ENCODE measurements around the gene TRIM16. TPM values are rescaled to one million over a fixed set of nuclear protein-coding genes. Genes with fewer than 3 reads are reported as not detected.
A peak's percentile ranks its signal among the peaks of the same experiment; 100 is the strongest.
"Not testable (repeated sequence)": the region's sequence is repeated elsewhere in the genome, so short reads cannot be mapped to it uniquely, and the experiment has no call there.

The TRIM16 gene
- total and polyA plus RNA-seq, 5 experiments from 2014 or later, result 1.3 to 8.6 (median 4.8) TPM

GRCh38 chr17:15652960-15653359 is 31.2 kb downstream of the TRIM16 start:
- no peak for DNase-seq
- no peak for ATAC-seq
- Mint-ChIP-seq H3K36me3 (peaks cover 0 to 23% (median 4%) of the 10 kb centered on the region in 3 donors), H3K4me1 (peaks cover 4 to 22% (median 7%) of the 10 kb centered on the region in 4 donors), H3K27ac (no peak overlapping the region), H3K27me3 (no peaks in the 10 kb centered on the region), H3K4me3 (no peak overlapping the region), H3K9me3 (no peaks in the 10 kb centered on the region)
- POLR2A ChIA-PET, result no interaction called here

- H3K9me3 Mint-ChIP-seq, result no peaks in the 10 kb centered on the region
- DNase-seq, result peak in 2 of 10 donors; percentile 1 to 8
- peaks cover 4 to 22% (median 7%) of the 10 kb centered on the region in 4 donors for H3K4me1 Mint-ChIP-seq
- POLR2A ChIA-PET, result no interaction called here
- peak overlapping the region in 5 of 10 donors; percentile 3 to 76 (median 56) for H3K27ac Mint-ChIP-seq
- peak; percentile 28 to 54 for ATAC-seq
- peaks cover 0 to 15% (median 4%) of the 10 kb centered on the region in 3 donors for H3K36me3 Mint-ChIP-seq
- H3K27me3 Mint-ChIP-seq, result no peaks in the 10 kb centered on the region
- peak overlapping the region in 8 of 10 donors; percentile 8 to 66 (median 40) for H3K4me3 Mint-ChIP-seq
Measured at GRCh38 chr17:15651583-15652110, 32.5 kb downstream of the TRIM16 start.

DNA sequence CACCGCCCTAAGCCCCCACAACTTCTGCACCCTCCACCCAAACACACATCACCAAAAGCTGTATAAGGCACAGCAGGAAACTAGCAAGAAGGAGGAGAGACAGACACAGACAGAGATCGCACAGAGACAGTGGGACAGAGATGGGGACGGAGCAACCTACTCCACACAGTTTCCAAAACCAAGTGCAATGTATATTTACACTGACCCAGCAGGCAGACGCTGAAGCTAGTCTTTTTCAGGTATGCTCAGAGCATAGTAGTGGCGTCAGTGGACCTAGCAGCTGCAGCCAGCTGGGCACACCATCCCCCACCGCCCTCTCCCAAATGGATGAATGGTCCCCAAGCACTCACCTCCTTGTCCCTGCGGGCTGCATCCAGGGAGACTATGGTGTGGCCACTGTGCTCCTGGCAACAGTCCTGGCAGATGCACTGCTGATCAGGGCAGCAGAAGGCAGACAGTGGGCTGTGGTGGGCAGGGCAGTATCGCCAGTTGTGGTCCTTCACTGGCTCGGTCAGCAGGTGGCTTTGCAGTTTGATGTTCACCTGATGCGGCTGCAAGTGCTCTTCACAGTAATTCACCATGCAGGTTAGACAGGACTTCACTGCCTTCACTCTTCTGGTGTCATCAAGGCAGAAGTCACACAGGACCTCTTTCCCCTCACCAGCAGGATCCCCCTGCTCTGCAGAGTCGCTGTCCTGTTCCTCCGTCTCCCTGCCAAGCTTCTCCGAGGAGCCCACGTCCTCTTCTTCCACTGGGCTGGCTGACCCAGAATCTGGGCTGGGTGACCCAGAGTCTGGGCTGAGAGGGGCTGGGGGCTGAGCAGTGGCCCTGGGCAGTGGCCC is 33.1 kb downstream of the TRIM16 start:
- Mint-ChIP-seq H3K36me3 (peaks cover 0 to 15% (median 0%) of the 10 kb centered on the region in 3 donors), H3K9me3 (no peaks in the 10 kb centered on the region), H3K27me3 (no peaks in the 10 kb centered on the region), H3K4me3 (no peak overlapping the region), H3K4me1 (peaks cover 4 to 22% (median 7%) of the 10 kb centered on the region in 4 donors), H3K27ac (peak overlapping the region in 2 of 10 donors; percentile 56 to 76)
- POLR2A ChIA-PET, result no interaction called here
- DNase-seq (no peak), ATAC-seq (no peak)

- DNase-seq (no peak), ATAC-seq (no peak)
- Mint-ChIP-seq H3K4me3 (no peak overlapping the region), H3K27ac (no peak overlapping the region), H3K36me3 (peaks cover 0 to 14% (median 0%) of the 10 kb centered on the region in 3 donors), H3K27me3 (no peaks in the 10 kb centered on the region), H3K4me1 (peaks cover 4 to 22% (median 7%) of the 10 kb centered on the region in 4 donors), H3K9me3 (peaks cover 0 to 3% (median 0%) of the 10 kb centered on the region in 9 donors)
- POLR2A ChIA-PET, result no interaction called here
Measured at GRCh38 chr17:15649861-15650421, 34.2 kb downstream of the TRIM16 start.

DNA sequence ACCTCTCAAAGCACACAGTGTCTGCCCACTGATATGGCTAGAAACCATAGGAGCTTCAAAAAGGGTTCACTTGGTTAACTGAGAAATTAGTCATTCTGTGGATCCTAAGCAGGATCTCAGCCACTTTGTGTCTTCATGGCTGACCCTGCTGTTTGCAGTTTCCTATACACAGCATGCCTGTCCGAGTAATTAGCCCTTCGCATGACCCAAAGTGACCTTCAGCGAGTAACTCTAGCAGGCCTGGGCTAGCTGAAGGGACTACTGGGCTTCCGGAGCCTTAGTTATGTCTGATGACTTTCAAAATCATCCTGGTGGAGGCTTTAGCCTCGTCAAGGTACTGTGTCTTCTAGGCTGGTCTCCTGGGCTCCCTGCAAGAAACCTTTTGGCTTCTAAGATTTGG is 35.7 kb downstream of the TRIM16 start:
- Mint-ChIP-seq H3K4me1 (peaks cover 1 to 22% (median 7%) of the 10 kb centered on the region in 4 donors), H3K4me3 (no peak overlapping the region), H3K36me3 (peaks cover 0 to 6% (median 0%) of the 10 kb centered on the region in 3 donors), H3K27me3 (no peaks in the 10 kb centered on the region), H3K27ac (no peak overlapping the region), H3K9me3 (peaks cover 0 to 3% (median 0%) of the 10 kb centered on the region in 9 donors)
- POLR2A ChIA-PET, result interaction anchor here (0.7 kb wide), 1 partner anchor 616 kb away, joined by 3 read pairs; no protein-coding TSS in a partner anchor
- DNase-seq, result no peak
- ATAC-seq, result no peak

DNA sequence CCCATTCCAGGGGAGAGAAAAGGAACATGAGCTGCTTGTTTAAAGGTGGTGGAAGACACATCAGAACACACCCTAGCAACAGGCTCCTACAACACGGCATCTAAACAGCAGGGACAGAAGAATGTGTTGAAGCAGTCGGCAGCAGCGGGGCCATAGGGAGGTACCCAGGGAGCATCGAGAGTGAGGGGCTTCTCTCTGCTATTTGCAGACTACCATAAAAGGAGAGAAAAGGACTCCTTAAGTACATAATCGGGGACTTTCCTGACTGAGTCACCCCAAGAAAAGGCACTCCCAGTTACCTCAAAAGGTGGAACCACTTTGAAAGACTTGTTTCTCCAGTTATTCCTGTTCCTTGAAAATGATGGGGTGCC is 38.2 kb downstream of the TRIM16 start:
- H3K36me3 Mint-ChIP-seq, DNase-seq, H3K4me3 Mint-ChIP-seq, ATAC-seq, H3K4me1 Mint-ChIP-seq, H3K27me3 Mint-ChIP-seq, H3K27ac Mint-ChIP-seq, H3K9me3 Mint-ChIP-seq, POLR2A ChIA-PET: not testable (repeated sequence)

- POLR2A ChIA-PET, H3K4me1 Mint-ChIP-seq, H3K36me3 Mint-ChIP-seq, ATAC-seq, H3K27me3 Mint-ChIP-seq, H3K27ac Mint-ChIP-seq, DNase-seq, H3K9me3 Mint-ChIP-seq, H3K4me3 Mint-ChIP-seq: not testable (repeated sequence)
Measured at GRCh38 chr17:15645099-15645941, 38.8 kb downstream of the TRIM16 start.

DNA sequence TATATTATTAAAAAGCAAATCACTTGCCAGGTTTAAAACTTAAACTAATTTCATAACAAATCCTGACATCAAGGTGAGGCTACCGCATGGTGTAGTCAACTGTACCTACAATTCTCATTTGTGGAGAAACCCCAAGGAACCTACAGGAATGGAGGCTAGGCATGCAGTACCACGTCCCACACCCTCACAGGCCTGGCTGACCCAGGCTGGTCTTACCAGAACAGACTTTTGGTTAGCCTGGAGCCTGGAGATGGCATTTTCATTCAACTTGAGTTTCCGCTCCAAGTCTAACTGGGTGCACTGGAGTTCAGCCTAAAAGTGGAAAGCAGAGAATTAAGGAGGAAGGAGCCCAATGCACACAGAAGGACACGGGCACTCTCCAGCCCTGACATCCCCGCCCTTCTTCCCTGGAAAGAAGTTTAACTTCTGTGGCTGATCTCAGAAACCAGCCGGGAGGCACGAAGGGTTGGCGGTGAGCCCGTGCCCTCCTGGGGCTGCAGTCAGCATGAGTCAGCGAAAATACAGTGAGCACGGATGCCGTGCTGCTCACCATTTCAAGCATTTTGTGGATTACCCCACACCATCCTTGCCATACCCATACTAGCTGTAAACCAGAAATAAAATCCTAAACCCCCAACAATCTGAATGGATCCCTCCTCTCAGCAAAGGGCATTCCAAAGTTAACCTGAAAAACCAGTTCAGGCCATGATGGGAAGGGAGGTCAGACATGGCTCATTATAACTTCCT is 41.4 kb downstream of the TRIM16 start:
- H3K36me3 Mint-ChIP-seq, H3K9me3 Mint-ChIP-seq, H3K4me3 Mint-ChIP-seq, H3K27me3 Mint-ChIP-seq, ATAC-seq, H3K27ac Mint-ChIP-seq, DNase-seq, POLR2A ChIA-PET, H3K4me1 Mint-ChIP-seq: not testable (repeated sequence)

- H3K4me3 Mint-ChIP-seq, H3K27ac Mint-ChIP-seq, H3K36me3 Mint-ChIP-seq, ATAC-seq, DNase-seq, POLR2A ChIA-PET, H3K9me3 Mint-ChIP-seq, H3K4me1 Mint-ChIP-seq, H3K27me3 Mint-ChIP-seq: not testable (repeated sequence)
Measured at GRCh38 chr17:15642014-15642413, 42.1 kb downstream of the TRIM16 start.

DNA sequence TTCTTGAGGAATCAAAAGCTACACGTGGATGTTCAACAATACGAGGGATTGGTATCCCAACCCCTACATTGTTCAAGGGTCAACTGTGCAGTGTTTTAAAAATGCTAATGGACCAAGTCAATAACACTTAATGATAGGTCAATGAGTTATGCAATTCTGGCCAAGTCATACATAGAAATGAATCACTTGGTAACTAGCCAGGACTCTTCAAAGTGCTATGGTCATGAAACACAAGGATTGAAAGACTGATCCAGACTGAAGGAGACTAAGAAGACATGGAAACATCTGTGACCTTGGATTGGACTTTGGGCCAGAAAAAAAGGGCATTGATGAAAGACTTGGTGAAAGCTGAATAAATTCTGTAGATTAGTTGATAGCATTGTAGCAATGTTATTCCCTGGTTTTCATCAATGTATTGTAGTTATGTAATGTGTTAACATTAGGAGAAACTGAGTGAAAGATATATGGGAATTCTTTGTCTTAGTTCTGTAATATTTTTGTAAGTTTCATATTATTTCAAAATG is 53.1 kb downstream of the TRIM16 start:
- ATAC-seq, H3K9me3 Mint-ChIP-seq, H3K4me1 Mint-ChIP-seq, DNase-seq, H3K4me3 Mint-ChIP-seq, H3K27me3 Mint-ChIP-seq, H3K27ac Mint-ChIP-seq, POLR2A ChIA-PET: not testable (repeated sequence)
- H3K36me3 Mint-ChIP-seq, result peaks cover 0 to 36% (median 19%) of the 10 kb centered on the region in 3 donors

- POLR2A ChIA-PET, H3K9me3 Mint-ChIP-seq, H3K4me1 Mint-ChIP-seq, H3K4me3 Mint-ChIP-seq, ATAC-seq, DNase-seq, H3K27ac Mint-ChIP-seq, H3K27me3 Mint-ChIP-seq: not testable (repeated sequence)
- H3K36me3 Mint-ChIP-seq, result peaks cover 0 to 36% (median 19%) of the 10 kb centered on the region in 3 donors
Measured at GRCh38 chr17:15629991-15630390, 54.1 kb downstream of the TRIM16 start.

GRCh38 chr17:15623661-15624209 is 60.4 kb downstream of the TRIM16 start:
- POLR2A ChIA-PET, ATAC-seq, H3K27ac Mint-ChIP-seq, H3K4me3 Mint-ChIP-seq, H3K4me1 Mint-ChIP-seq, DNase-seq, H3K9me3 Mint-ChIP-seq, H3K27me3 Mint-ChIP-seq: not testable (repeated sequence)
- H3K36me3 Mint-ChIP-seq, result peaks cover 0 to 16% (median 2%) of the 10 kb centered on the region in 3 donors
